IPS DF 4.7 (cell line): ENCODE data around the gene HSPB3.
"Not testable (repeated sequence)": the region's sequence is repeated elsewhere in the genome, so short reads cannot be mapped to it uniquely, and the experiment has no call there.

ENCODE experiments used
- DNase-seq: peaks from one replicate; pipeline ENCODE4 v3.0.0-alpha.2; 2013; ENCODE audit warnings: low spot score; ENCODE audit errors: extremely low read depth

The HSPB3 gene

GRCh38 chr5:54457094-54457862, 1.8 kb downstream of the HSPB3 start:
- DNase-seq: no peak

DNA sequence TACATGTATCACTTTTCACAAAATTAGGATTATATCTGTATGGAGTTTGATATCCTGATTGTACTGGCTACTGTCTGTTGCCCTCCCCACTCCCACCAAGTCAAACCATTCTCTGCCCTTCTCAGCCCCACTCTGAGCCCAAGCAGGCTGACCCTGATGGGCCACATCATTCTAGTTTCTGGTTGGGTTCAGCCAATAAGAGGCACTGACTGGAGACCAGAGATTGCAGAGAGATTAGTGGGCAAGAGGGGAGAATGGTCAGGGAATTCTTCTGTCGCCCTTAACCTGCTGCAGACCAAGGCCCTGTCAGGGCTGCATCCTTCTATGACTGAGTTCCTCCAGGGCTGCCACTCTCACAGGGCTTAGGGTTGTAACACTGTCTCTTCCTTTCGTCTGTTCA, 2.7 kb downstream of the HSPB3 start:
- DNase-seq: no peak

- no peak for DNase-seq
Measured at GRCh38 chr5:54460181-54460919, 4.9 kb downstream of the HSPB3 start.

DNA sequence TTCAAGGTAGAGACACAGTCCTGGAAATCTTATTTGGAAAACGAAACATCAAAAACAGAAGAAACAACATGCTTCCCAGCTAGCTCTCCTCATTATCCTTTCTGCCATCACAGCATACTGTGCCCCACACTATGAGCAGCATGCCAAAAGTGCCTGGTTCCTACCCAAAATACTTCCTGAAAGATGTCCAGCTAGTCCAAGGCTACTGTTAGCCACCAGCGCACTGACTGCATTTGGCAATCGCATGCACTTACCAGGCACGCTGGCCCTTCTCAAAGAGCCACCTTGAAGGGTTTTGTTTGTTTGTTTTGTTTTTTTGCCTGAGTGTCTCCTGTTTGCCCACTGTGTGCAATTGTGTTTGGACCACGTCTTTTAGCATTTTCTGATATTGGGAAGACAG, 6.8 kb downstream of the HSPB3 start:
- DNase-seq: no peak

GRCh38 chr5:54463713-54464112, 8.2 kb downstream of the HSPB3 start:
- no peak for DNase-seq

- DNase-seq: no peak
Measured at GRCh38 chr5:54469622-54470021, 14.1 kb downstream of the HSPB3 start.

- no peak for DNase-seq
Measured at GRCh38 chr5:54470128-54470527, 14.6 kb downstream of the HSPB3 start.

DNA sequence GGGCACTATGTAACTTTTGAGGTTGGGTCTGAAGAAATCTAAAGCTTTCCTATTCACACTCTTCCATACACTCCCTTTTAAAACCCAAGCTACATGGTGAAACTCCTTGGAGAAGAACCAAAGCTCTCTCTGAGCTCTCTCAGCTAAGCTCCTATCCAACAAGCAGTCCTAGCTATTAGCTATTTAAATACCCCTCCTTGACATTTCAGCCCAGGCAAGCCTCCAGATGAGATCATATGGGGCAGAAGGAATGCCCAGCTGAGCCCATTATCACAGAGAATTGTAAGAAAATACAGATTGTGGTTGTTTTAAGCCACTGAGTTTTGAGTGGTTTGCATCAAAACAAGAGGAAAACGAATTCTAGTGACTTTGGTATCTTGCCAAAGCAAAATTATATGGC, 15.2 kb downstream of the HSPB3 start:
- no peak for DNase-seq

GRCh38 chr5:54471398-54471797, 15.9 kb downstream of the HSPB3 start:
- no peak for DNase-seq

DNA sequence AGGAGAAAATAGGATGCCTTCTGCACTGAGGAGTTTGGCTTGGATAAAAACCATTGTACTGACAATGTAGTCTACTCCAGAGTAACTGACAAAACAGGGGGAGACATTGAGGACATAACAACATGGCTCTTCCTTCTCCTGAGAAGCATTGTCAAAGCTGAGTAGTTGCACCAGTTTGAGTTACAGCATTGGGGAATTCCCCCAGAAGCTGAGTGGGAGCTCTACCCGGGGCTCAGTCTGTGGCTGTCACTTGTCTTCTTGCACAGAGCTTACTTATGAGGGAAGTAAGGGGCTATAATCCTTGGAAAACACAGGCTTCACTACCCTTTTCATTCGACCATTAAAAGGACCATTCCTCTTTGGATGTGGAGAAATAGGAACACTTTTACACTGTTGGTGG, 21.2 kb downstream of the HSPB3 start:
- DNase-seq: no peak

DNA sequence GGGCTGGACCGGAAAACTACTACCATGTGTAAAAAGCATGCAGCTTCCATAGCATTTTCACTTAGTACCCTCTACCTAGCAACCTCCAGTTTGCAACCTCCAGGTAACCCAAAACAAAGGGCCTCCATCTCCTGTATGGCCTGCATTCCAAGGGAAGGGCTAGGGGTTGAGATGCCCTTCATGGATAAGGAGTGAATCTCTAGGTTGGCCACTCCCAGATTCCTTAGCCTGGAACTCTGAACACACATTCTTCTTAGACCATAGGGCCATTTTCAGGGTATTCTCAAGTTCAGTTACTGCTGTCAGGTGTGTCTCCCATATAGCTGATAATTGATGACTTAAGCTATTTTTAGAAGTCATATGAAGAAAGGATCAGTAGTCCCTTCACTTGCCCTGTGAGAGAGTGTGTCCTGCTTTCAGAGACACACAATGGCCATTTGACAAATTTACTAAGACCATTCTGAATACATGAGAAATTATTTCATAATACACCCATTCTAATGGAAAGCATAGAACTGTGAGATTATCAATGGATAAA, 22.5 kb downstream of the HSPB3 start:
- DNase-seq: no peak

DNA sequence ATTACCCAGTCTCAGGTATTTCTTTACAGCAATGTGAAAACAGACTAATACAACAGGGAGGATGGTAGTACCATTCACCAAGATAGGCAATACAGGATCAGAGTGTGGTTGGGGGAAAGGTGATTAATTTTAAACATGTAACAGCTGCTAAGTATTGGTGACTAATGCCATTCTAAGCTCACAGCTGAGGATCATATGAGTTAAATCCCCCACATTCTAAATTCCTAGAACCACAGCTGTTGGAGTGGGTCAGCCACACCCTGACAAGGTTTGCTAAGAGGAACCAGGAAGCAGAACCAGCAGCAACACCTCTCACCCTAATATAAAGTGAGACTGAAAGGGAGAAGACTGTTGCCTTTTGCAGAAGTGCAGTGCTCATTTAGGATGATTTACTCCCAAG, 24.8 kb downstream of the HSPB3 start:
- DNase-seq: no peak

DNA sequence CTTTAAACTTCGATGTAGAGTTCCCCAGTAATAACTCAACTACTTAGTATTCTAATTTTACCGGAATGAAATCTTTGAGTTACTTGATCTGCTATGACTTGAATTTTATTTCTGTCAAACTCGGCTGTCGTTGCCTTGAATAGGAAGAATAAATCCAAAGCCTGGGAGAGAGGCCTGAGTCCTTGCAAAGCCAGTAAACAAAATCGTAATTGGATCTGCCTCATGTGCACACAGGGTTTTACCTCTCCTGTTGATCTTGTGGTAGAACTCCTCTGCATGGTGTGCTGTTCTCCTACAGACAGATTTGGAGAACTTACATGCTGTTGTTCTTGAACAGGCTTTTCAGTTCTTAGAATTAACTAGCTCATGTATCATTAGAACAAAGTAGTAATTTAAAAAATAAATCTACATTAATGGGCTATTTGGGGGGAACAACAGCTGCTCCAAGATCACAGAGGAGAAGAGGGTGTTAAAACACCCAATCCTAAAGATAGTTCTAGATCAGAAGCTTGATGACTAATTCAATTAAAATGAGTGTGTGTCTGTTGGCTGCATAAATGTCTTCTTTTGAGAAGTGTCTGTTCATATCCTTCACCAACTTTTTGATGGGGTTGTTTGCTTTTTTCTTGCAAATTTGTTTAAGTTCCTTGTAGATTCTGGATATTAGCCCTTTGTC, 28.9 kb downstream of the HSPB3 start:
- no peak for DNase-seq

GRCh38 chr5:54485659-54486058, 30.2 kb downstream of the HSPB3 start:
- DNase-seq: not testable (repeated sequence)

- not testable (repeated sequence) for DNase-seq
Measured at GRCh38 chr5:54489648-54489979, 34.1 kb downstream of the HSPB3 start.

- DNase-seq: no peak
Measured at GRCh38 chr5:54491326-54491725, 35.8 kb downstream of the HSPB3 start.

DNA sequence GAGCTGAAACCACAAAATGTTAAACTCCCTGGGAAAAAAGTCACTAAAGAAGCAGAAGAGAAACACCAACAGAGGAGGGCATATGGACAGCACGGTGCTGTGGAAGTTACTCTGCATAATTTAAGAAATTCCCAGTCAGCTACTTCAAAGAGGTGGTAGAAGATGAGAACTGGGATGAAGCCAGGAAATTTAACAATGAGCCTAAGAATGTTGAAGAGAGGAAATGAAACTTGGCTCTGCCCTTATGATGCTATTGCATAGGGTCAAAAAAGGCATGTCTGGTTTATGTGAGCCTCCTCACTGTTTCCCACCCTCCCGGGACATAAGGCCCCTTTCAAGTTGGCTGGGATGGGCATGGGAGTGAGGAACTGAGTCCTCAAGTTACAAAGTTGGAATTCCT, 36.7 kb downstream of the HSPB3 start:
- DNase-seq: no peak

- no peak for DNase-seq
Measured at GRCh38 chr5:54495027-54495426, 39.5 kb downstream of the HSPB3 start.
